ENCODE data around the gene FBLN5.

Gene FBLN5

DNA sequence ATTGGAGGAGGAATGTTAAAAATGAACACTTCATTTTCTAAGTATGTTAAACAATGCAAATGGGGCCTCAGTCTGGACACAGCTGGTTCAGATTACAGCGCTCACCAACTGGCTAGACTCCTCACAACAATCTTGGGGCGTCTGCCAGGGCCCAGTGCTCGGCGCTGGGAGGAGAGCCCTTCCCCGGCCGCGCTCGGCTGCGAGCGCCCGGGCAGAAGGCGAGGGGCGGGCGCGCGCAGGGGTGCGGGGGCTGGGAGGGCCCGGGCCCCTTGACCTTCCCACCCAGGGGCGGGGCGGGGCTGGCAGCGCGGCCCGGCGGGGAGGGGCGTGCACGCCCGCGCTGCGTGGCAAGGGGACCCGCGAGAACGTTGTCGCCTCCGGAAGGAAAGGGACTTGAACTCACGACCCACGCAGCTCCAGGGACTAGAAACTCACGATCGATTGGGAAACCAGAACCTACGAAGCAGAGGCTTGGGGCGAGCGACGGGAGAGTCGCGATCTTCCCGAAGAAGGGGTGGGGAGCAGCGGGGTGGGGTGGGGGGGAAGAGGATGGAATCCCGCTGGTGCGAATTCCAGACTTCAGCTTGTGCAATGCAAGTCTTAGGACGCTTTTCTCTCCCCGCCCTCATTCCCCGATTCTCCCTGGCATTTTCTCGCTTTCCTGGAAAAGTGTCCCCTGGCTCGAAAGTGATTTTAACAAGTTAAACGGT is at the start of gene FBLN5:
FBLN5 (minus strand) TSS at position 220 of the 710 bp plus-strand sequence. CDS start 465 bp downstream, outside the sequence.
- peak in 1 of 4 experiments; percentile 10 for DNase-seq

- DNase-seq, result no peak
Observed at GRCh38 chr14:91996948-91997371, 49.5 kb upstream of the FBLN5 start.

- DNase-seq, result no peak
Observed at GRCh38 chr14:91987192-91987591, 39.7 kb upstream of the FBLN5 start.

- DNase-seq, result no peak
Observed at GRCh38 chr14:91985521-91986255, 38.2 kb upstream of the FBLN5 start.

GRCh38 chr14:91985008-91985407 is 37.5 kb upstream of the FBLN5 start:
- DNase-seq, result no peak

GRCh38 chr14:91983588-91983987 is 36.1 kb upstream of the FBLN5 start:
- DNase-seq, result no peak

DNA sequence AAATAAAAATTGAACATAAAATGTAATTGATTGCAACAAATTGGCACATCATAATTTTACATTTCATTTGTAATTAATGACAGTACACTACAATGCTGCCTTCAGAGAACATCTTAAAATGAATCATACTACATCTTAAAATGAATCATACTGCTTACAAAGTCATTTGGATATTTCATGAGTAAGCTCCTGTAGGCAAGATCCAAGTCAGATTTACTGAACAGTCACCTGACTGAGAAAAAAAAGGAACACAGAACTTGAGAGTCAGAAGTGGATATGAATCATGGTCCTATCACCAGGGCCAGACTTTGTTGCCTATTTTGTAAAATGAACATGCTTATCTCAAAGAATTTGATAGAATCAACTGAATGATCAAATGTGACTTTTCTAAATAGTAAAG is 32.7 kb upstream of the FBLN5 start:
- no peak for DNase-seq

DNA sequence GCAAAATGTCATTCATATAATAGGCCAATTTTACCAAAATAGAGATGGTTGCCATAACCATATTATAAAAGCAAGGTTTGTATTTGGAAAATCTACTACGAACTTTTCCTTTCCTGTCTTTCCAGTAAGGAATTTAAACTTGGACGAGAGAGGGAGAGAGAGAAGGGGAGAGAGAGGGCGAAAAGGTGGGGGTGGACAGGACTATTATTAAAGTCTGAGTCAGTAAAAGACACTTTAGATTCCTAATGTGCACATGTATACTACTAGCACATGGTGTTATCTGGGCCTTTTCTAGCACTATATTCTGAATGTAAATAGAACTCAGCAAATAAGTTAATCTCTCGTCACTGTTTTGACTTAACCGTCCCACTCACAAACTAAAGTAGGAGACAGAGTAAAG is 30.4 kb upstream of the FBLN5 start:
- no peak for DNase-seq

DNA sequence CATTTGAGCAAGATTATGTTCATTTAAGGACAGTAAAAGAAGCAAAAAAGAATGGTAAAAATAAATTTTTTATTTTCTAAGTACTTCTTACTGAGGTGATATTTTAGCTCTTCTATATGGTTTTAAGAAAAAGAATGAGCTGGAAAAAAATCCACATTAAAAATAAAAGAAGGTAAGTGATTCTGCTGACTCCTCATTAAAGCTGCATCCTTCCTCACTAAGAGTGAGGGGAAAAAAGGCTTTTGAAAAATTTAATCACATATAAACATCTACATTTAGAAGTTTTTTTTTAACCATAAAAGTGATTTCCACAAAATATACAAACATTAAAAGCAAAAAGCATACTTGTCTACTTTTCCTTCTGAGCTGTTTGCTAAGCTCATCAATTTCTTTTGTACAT is 28.3 kb upstream of the FBLN5 start:
- DNase-seq, result no peak

- DNase-seq, result no peak
Observed at GRCh38 chr14:91971188-91971778, 23.8 kb upstream of the FBLN5 start.

DNA sequence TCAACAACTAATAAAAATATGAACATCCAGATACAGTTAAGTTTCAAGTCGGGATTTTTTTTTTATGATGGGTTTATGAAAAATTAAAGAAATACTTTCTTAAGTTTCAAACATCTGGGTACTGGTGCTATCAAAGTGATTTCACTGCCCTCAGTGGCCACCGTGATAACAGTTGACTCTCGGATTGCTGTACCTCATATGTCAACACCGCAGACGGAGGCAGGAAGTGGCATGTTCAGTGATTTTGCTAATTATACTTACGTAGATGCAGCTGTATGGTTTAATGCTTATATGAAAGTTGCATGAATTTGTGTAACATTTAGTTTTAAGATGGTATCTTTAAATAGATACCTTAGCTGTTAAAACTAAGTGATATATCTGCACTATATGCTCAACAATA is 20.8 kb upstream of the FBLN5 start:
- DNase-seq, result no peak

- DNase-seq, result no peak
Observed at GRCh38 chr14:91964724-91965123, 17.2 kb upstream of the FBLN5 start.

DNA sequence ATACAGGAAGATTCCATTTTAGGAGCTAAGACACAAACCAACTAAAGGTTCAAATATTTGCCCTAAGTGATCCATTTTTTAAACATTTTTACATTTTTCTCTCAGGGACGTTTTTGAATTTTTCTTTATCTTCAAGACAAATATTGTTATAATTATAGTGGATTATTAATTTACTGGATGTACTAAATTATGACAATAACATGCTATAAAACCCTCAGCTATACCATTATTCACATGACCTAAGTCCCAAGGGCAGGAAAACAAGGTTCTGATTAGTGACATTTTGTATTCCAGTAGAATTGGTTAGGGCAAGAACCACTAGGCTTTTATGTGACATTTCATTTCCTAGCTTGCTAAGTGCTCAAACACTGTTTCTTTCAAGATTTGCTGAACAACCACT is 16.5 kb upstream of the FBLN5 start:
- no peak for DNase-seq

GRCh38 chr14:91963465-91963864 is 16.0 kb upstream of the FBLN5 start:
- no peak for DNase-seq

DNA sequence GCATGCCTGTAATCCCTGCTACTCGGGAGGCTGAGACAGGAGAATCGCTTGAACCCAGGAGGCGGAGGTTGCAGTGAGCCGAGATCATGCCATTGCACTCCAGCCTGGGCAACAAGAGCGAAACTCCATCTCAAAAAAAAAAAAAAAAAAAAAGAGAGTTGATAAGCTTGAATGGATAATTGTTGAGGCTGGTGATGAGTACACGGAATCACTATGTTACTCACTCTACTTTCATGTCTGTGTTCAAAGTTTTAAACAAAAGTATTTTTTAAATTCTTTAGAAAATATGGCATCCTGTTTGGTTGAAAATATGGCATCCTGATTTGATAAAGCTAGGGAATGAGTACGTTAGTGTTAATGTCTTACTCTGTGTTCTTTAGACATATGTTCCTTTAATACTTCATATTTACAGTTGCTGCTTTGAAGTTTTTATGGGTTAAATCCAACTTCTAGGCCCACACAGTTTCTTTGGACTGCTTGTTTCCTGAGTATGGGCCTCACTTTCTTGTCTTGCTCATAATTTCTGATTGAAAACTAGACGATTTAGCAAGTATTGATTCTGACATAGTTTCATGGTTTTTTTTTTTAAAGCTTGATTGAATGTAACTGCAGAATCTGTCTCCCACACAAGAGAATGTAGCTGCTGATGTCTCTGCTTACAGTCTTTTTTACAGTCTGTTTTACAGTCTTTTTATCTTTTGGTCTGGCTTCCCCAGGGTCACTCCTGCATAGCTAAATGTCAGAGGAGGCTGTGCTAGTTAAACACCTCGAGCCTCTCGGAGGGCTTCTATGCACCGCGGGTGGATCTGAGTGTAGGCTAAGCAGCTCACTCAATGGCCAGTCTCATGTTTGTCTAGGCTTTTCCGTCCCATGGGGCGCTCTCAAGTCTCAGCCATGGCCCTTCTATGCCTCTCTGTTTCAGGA is 14.1 kb upstream of the FBLN5 start:
- DNase-seq, result no peak

GRCh38 chr14:91957876-91958313 is 10.4 kb upstream of the FBLN5 start:
- no peak for DNase-seq

DNA sequence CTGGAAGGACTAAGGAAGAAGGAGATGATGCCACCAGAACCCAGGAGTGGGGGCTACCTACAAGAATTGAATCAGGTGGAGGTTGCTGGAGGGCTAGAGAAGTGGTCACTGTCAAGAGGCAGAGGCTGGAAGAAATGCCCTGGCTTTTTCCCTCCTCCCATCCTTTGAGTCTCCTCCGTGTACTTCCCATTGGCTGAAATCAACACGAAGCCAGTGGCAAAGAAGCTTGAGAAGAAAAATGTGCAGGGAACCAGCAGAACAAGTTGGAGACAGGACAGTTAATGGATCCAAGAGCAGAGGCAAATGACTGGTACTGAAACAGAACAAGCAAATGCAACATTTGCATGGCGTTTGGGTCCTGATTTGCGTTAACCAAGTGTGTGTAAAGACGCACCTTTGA is 9.1 kb upstream of the FBLN5 start:
- DNase-seq, result no peak

DNA sequence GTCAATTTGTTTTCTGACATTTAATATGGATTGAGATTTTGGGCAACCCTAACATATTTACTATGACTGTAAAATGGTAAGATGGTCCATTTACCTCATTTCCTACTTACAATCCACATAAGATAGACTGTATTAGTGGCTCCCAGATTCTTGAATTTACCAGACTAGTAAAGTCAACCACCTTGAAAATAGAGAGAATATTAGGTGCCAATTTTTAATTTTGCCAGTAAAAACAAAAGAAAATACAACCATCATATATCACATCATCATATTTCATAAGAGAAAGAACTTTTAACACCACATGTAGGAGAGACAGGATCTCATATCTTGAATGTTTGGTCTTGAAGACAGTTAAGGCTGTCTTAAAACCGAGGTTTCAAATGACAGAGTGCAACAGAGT is 7.7 kb upstream of the FBLN5 start:
- no peak for DNase-seq

- no peak for DNase-seq
Observed at GRCh38 chr14:91953170-91953985, 5.9 kb upstream of the FBLN5 start.

- DNase-seq, result no peak
Observed at GRCh38 chr14:91946622-91947474, 646 bp downstream of the FBLN5 start.

All from activated naive CD4-positive, alpha-beta T cell (primary cell).